ENCODE data around the gene ABCC8. TPM values are rescaled to one million over a fixed set of nuclear protein-coding genes. Genes with fewer than 3 reads are reported as not detected.

The ABCC8 gene
- polyA plus RNA-seq, 2 of the 4 experiments (the other 2 are of a cell fraction) = 1.1 to 2.0 TPM

DNA sequence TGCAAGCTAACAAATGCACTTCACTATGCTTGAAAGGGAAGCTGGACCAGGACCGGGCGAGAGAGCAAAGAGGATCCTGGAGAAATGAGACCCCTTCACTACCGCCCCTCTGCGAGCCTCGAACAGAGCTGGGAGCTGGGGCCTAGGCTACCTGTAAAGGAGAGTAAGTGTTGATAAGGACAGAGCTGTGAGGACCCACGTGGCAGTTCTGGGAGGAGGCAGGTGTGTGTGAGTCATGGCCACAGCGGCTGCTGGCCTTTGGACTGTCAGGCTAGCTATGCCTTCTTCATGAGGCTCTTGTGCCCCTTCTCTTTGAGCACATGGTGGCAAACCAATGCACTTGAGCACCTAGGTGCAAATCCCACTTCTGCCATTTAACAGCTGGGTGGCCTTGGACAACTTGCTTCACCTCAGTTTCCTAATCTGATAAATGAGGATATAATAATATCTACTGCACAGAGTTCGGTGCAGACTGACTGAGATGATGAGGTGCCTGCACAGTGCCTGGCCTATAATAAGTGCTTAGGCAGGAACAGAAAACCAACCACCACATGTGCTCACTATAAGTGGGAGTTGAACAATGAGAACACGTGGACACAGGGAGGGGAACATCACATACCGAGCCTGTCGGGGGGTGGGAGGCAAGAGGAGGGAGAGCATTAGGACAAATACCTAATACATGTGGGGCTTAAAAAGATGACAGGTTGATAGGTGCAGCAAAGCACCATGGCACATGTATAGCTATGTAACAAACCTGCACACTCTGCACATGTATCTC, 52.9 kb downstream of the ABCC8 start (continued):
- TF ChIP-seq SMC3 (IDR thresholded peaks at IDR 0.05) (no peak), HEYL (CRISPR knock-in tag; IDR thresholded peaks at IDR 0.05) (no peak), NFE2L2 (conservative IDR thresholded peaks at IDR 0.05; ENCODE audit: low read length) (no peak), MAFK (IDR thresholded peaks at IDR 0.05; ENCODE audit: partially characterized antibody) (no peak), ZNF302 (CRISPR knock-in tag; IDR thresholded peaks at IDR 0.05) (no peak), FOSL2 (IDR thresholded peaks at IDR 0.05) (no peak), FOSL2 (CRISPR knock-in tag; IDR thresholded peaks at IDR 0.05) (no peak), TFCP2L1 (CRISPR knock-in tag; IDR thresholded peaks at IDR 0.05) (no peak), RCOR1 (IDR thresholded peaks at IDR 0.05; ENCODE audit: low read depth, low read length) (no peak)

DNA sequence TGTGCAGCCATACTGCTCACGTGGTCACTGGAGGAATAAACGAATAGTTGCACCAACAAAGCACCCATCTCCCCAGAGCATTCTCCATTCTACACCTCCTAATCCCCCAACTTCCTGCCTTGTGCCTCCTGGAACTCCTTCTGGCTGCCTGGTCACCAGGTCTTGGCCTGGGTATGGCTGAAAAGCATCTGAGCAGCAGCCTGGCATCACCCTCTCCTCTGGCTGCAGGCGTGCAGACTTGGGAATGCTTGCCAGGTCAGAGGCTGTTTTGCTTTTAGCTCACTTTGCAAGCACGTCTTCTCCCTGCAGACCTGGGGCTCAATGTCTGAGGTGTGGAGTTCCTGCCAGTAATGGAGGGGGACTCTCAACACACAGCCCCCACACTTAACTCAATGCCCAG, 54.9 kb downstream of the ABCC8 start:
- no peak for TF ChIP-seq KDM1A (IDR thresholded peaks at IDR 0.05; ENCODE audit: low read depth)
- TF ChIP-seq PHF8 (IDR thresholded peaks at IDR 0.05; ENCODE audit: borderline replicate concordance, low read depth) = no peak
- TF ChIP-seq ESRRA (IDR thresholded peaks at IDR 0.05; ENCODE audit: borderline replicate concordance, low read length) = no peak
- TF ChIP-seq, protein P1, sequence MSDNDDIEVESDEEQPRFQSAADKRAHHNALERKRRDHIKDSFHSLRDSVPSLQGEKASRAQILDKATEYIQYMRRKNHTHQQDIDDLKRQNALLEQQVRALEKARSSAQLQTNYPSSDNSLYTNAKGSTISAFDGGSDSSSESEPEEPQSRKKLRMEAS (IDR thresholded peaks at IDR 0.05) = no peak
- no peak for TF ChIP-seq POLR2AphosphoS2 (conservative IDR thresholded peaks at IDR 0.05; ENCODE audit: low read length)
- no peak for TF ChIP-seq ZSCAN20 (CRISPR knock-in tag; IDR thresholded peaks at IDR 0.05)
- no peak for TF ChIP-seq SREBF2 (IDR thresholded peaks at IDR 0.05)
- TF ChIP-seq CBX2 (IDR thresholded peaks at IDR 0.05; ENCODE audit: borderline replicate concordance, low read depth) = no peak
- TF ChIP-seq, protein P2, sequence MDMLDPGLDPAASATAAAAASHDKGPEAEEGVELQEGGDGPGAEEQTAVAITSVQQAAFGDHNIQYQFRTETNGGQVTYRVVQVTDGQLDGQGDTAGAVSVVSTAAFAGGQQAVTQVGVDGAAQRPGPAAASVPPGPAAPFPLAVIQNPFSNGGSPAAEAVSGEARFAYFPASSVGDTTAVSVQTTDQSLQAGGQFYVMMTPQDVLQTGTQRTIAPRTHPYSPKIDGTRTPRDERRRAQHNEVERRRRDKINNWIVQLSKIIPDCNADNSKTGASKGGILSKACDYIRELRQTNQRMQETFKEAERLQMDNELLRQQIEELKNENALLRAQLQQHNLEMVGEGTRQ (IDR thresholded peaks at IDR 0.05) = no peak
- TF ChIP-seq HDAC2 (IDR thresholded peaks at IDR 0.05) = no peak
- TF ChIP-seq FOSB (CRISPR knock-in tag; IDR thresholded peaks at IDR 0.05) = no peak
- no peak for TF ChIP-seq EHF (CRISPR knock-in tag; IDR thresholded peaks at IDR 0.05)
- TF ChIP-seq CHD2 (IDR thresholded peaks at IDR 0.05; ENCODE audit: low read length, partially characterized antibody) = no peak
- no peak for TF ChIP-seq MAZ (IDR thresholded peaks at IDR 0.05; ENCODE audit: borderline replicate concordance, low read depth, low read length)
- TF ChIP-seq, protein P3, sequence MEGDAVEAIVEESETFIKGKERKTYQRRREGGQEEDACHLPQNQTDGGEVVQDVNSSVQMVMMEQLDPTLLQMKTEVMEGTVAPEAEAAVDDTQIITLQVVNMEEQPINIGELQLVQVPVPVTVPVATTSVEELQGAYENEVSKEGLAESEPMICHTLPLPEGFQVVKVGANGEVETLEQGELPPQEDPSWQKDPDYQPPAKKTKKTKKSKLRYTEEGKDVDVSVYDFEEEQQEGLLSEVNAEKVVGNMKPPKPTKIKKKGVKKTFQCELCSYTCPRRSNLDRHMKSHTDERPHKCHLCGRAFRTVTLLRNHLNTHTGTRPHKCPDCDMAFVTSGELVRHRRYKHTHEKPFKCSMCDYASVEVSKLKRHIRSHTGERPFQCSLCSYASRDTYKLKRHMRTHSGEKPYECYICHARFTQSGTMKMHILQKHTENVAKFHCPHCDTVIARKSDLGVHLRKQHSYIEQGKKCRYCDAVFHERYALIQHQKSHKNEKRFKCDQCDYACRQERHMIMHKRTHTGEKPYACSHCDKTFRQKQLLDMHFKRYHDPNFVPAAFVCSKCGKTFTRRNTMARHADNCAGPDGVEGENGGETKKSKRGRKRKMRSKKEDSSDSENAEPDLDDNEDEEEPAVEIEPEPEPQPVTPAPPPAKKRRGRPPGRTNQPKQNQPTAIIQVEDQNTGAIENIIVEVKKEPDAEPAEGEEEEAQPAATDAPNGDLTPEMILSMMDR (IDR thresholded peaks at IDR 0.05) = no peak
- TF ChIP-seq RCOR1 (IDR thresholded peaks at IDR 0.05; ENCODE audit: low read depth, low read length) = no peak
- no peak for TF ChIP-seq NFE2L2 (conservative IDR thresholded peaks at IDR 0.05; ENCODE audit: low read length)
- no peak for TF ChIP-seq EP300 (IDR thresholded peaks at IDR 0.05)
- TF ChIP-seq, protein P4, sequence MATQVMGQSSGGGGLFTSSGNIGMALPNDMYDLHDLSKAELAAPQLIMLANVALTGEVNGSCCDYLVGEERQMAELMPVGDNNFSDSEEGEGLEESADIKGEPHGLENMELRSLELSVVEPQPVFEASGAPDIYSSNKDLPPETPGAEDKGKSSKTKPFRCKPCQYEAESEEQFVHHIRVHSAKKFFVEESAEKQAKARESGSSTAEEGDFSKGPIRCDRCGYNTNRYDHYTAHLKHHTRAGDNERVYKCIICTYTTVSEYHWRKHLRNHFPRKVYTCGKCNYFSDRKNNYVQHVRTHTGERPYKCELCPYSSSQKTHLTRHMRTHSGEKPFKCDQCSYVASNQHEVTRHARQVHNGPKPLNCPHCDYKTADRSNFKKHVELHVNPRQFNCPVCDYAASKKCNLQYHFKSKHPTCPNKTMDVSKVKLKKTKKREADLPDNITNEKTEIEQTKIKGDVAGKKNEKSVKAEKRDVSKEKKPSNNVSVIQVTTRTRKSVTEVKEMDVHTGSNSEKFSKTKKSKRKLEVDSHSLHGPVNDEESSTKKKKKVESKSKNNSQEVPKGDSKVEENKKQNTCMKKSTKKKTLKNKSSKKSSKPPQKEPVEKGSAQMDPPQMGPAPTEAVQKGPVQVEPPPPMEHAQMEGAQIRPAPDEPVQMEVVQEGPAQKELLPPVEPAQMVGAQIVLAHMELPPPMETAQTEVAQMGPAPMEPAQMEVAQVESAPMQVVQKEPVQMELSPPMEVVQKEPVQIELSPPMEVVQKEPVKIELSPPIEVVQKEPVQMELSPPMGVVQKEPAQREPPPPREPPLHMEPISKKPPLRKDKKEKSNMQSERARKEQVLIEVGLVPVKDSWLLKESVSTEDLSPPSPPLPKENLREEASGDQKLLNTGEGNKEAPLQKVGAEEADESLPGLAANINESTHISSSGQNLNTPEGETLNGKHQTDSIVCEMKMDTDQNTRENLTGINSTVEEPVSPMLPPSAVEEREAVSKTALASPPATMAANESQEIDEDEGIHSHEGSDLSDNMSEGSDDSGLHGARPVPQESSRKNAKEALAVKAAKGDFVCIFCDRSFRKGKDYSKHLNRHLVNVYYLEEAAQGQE (IDR thresholded peaks at IDR 0.05) = no peak
- WGBS (ENCODE audit: missing lambda C conversion rate) = 44% methylated on average over 4 of the region's 4 CpGs
- H3K9me3 ChIP-seq = no peaks in the 10 kb centered on the region
- FAIRE-seq (no peak), DNase-seq (ENCODE audit: low read depth in 1 of 2, low spot score in 1 of 2) (no peak), ATAC-seq (no peak)
- H3K27ac ChIP-seq = no peak overlapping the region
- POLR2A ChIA-PET = no interaction called here
- peaks cover 8% of the 10 kb centered on the region; the same call in 2 of the 3 replicates for H3K4me1 ChIP-seq
- H3K4me3 ChIP-seq = no peak overlapping the region
- no peak overlapping the region for H3K4me2 ChIP-seq
- CTCF ChIA-PET = interaction anchor here (0.8 to 3.1 kb wide), 4 partner anchors 8 to 38 kb away, joined by 3 to 12 read pairs (median 4); no protein-coding TSS in a partner anchor

Measured in A549 (cell line).